ENCODE results near the gene IGFBP6. TPM values are rescaled to one million over a fixed set of nuclear protein-coding genes. Genes with fewer than 3 reads are reported as not detected.
A peak's percentile ranks its signal among the peaks of the same experiment; 100 is the strongest.

The IGFBP6 gene
- total and polyA plus RNA-seq, 12 donors, result 12.9 to 559 (median 212) TPM

GRCh38 chr12:53099071-53099882 is 1.8 kb downstream of the IGFBP6 start:
- intact Hi-C loops (cut with DNase I), result loop anchor here (2.0 kb wide), 1 partner anchor 32 kb away; no protein-coding TSS in a partner anchor
- H3K36me3 ChIP-seq (replicated peaks in 1 of 2), result no peaks in the 10 kb centered on the region
- DNase-seq, result peak; percentile 87 to 96 (median 92)
- TF ChIP-seq POLR2A (IDR thresholded peaks at IDR 0.05) (no peak), CTCF (IDR thresholded peaks at IDR 0.05) (peak; percentile 93 to 99 (median 98))
- peak overlapping the region in 1 of 4 donors; percentile 64 for H3K4me3 ChIP-seq
- H3K27me3 ChIP-seq, result no peaks in the 10 kb centered on the region
- H3K4me1 ChIP-seq (replicated peaks in 1 of 2), result peaks cover 0 to 33% of the 10 kb centered on the region in 2 donors
- no peaks in the 10 kb centered on the region for H3K9me3 ChIP-seq (replicated peaks in 1 of 3)
- peak overlapping the region in 4 of 5 donors; percentile 33 to 93 (median 66) for H3K27ac ChIP-seq
- WGBS, 4 donors, result 21 to 28% (median 22%) methylated on average over 6 of the region's 6 CpGs

- Histone ChIP-seq H3K4me1 (replicated peaks in 1 of 2) (peaks cover 0 to 33% of the 10 kb centered on the region in 2 donors), H3K4me3 (no peak overlapping the region), H3K27me3 (no peaks in the 10 kb centered on the region), H3K36me3 (replicated peaks in 1 of 2) (no peaks in the 10 kb centered on the region), H3K27ac (no peak overlapping the region), H3K9me3 (replicated peaks in 1 of 3) (no peaks in the 10 kb centered on the region)
- 80 to 95% (median 83%) methylated on average over 12 to 13 of the region's 13 CpGs for WGBS, 4 donors
- no peak for TF ChIP-seq CTCF (IDR thresholded peaks at IDR 0.05)
- TF ChIP-seq POLR2A (IDR thresholded peaks at IDR 0.05), result no peak
- intact Hi-C loops (cut with DNase I), result no loop called here
- peak in 1 of 7 donors; percentile 51 for DNase-seq
Measured at GRCh38 chr12:53100466-53101151, 3.1 kb downstream of the IGFBP6 start.

- H3K4me3 ChIP-seq, result no peak overlapping the region
- no peaks in the 10 kb centered on the region for H3K27me3 ChIP-seq
- H3K27ac ChIP-seq, result no peak overlapping the region
- TF ChIP-seq CTCF (IDR thresholded peaks at IDR 0.05) (no peak), POLR2A (IDR thresholded peaks at IDR 0.05) (no peak)
- DNase-seq, result peak in 1 of 7 donors; percentile 31
- no peaks in the 10 kb centered on the region for H3K36me3 ChIP-seq (replicated peaks in 1 of 2)
- no peaks in the 10 kb centered on the region for H3K9me3 ChIP-seq (replicated peaks in 1 of 3)
- intact Hi-C loops (cut with DNase I), result no loop called here
- 80 to 89% (median 82%) methylated on average over 6 to 7 of the region's 7 CpGs for WGBS, 4 donors
- peaks cover 0 to 33% of the 10 kb centered on the region in 2 donors for H3K4me1 ChIP-seq (replicated peaks in 1 of 2)
Measured at GRCh38 chr12:53101266-53101665, 3.8 kb downstream of the IGFBP6 start.

Measured in adrenal gland (tissue), 12 donors.